Neutrophil (primary cell): ENCODE results near the gene PPBP.

Experiments
- H3K27ac ChIP-seq: fragments of 200-600 bp; sonication (generic); 2 replicates; pipeline ENCODE4 v1.5.1; 2016; ENCODE audit warnings: mild to moderate bottlenecking, moderate library complexity
- H3K27me3 ChIP-seq: fragments of 200-600 bp; sonication (generic); 2 replicates; pipeline ENCODE4 v1.6.0; 2016; ENCODE audit warnings: mild to moderate bottlenecking
- H3K36me3 ChIP-seq: fragments of 200-600 bp; sonication (generic); 2 replicates; pipeline ENCODE4 v1.5.1; 2017
- H3K4me1 ChIP-seq, 2 experiments: fragments of 200-600 bp in 1 of 2; sonication (generic) in 1 of 2; 1 replicate in 1 of 2; 2 replicates in 1 of 2; pipeline versions ENCODE4 v1.5.1 to v1.6.1; 2013 to 2016; ENCODE audit warnings: low read depth in 1 of 2, low read length in 1 of 2, mild to moderate bottlenecking in 1 of 2, moderate library complexity in 1 of 2; ENCODE audit not compliant: control insufficient read depth in 1 of 2, insufficient read depth in 1 of 2
- H3K4me3 ChIP-seq, 2 experiments: fragments of 200-600 bp in 1 of 2; sonication (generic) in 1 of 2; 1 replicate in 1 of 2; 2 replicates in 1 of 2; pipeline ENCODE4 v1.5.1; 2013 to 2016; ENCODE audit warnings: low read depth in 1 of 2, low read length in 1 of 2, mild to moderate bottlenecking in 1 of 2, moderate library complexity in 1 of 2
- H3K9me3 ChIP-seq: fragments of 200-600 bp; sonication (generic); 2 replicates; pipeline ENCODE4 v1.5.1; 2016
- TF ChIP-seq, protein P1 (sequence below): fragments of 200-600 bp; sonication (generic); IDR thresholded peaks from 2 replicates; pipeline ENCODE4 v1.5.1; 2016; ENCODE audit warnings: antibody characterized with exemption

The PPBP gene

DNA sequence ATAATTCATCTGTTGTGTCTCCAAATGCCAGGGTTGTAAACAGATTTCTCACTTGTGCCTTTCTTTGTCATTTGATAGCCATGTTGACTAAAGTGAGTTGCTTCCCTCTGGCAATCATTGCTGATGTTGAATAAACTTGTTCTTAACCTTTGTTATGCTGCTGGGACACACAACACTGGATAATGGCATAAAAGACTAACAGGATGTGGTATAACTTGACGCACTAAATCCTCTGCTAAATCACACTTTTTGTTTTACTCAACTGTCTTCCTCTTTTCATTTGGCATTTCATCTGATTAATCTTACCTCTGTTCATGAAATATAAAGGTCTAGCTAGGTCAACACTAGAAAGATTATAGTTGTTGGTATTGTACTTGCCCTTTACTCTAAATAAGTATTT lies 28.1 kb upstream of the PPBP start:
- Histone ChIP-seq H3K4me1 (peaks cover 36 to 42% of the 10 kb centered on the region in 2 experiments), H3K27ac (no peak overlapping the region), H3K4me3 (no peak overlapping the region), H3K27me3 (no peaks in the 10 kb centered on the region), H3K36me3 (no peaks in the 10 kb centered on the region), H3K9me3 (no peaks in the 10 kb centered on the region)
- TF ChIP-seq, protein P1, sequence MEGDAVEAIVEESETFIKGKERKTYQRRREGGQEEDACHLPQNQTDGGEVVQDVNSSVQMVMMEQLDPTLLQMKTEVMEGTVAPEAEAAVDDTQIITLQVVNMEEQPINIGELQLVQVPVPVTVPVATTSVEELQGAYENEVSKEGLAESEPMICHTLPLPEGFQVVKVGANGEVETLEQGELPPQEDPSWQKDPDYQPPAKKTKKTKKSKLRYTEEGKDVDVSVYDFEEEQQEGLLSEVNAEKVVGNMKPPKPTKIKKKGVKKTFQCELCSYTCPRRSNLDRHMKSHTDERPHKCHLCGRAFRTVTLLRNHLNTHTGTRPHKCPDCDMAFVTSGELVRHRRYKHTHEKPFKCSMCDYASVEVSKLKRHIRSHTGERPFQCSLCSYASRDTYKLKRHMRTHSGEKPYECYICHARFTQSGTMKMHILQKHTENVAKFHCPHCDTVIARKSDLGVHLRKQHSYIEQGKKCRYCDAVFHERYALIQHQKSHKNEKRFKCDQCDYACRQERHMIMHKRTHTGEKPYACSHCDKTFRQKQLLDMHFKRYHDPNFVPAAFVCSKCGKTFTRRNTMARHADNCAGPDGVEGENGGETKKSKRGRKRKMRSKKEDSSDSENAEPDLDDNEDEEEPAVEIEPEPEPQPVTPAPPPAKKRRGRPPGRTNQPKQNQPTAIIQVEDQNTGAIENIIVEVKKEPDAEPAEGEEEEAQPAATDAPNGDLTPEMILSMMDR = no peak

- H3K27ac ChIP-seq = no peak overlapping the region
- TF ChIP-seq, protein P1 = no peak
- H3K36me3 ChIP-seq = no peaks in the 10 kb centered on the region
- H3K4me3 ChIP-seq = no peak overlapping the region
- peaks cover 44 to 50% of the 10 kb centered on the region in 2 experiments for H3K4me1 ChIP-seq
- H3K9me3 ChIP-seq = no peaks in the 10 kb centered on the region
- no peaks in the 10 kb centered on the region for H3K27me3 ChIP-seq
Observed at GRCh38 chr4:74015126-74015780, 27.3 kb upstream of the PPBP start.

DNA sequence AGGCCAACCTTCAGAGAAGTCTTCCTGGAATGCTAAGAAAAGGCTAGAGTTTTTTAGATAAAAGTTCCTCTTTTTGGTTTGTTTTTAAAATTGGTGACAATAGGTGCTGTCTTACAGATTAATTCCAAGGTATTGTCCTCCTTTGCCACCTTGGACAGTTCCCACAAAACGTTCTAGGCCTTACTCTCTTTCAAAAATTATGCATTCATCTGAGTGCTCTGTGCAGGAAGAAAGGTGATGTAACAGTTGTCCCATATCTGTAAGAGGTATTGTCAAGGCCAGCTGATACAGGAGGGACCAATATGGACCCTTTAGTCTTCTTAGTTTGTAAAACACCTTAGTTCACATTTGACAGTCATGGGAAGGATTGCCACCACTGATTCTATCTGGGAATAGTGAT lies 26.3 kb upstream of the PPBP start:
- TF ChIP-seq, protein P1 = no peak
- H3K4me1 ChIP-seq = peaks cover 53 to 56% of the 10 kb centered on the region in 2 experiments

DNA sequence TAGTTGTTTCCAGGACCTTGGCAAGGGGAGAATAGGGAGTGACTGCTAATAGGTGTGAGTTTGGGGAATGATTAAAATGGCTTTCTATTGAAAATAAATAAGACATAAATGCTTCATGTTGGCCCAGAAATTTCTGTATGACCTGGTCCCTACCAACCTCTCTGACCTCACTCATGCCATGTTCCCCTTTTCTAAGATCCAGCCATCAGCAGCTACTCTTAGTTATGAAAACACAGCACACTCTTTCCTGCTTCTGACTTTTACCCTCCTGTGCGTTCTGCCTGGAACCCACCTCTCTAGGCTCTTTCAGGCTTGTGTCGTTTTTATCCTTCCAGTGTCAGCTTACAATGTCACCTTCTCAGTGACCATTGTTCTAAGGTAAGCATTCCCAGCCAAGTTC lies 25.3 kb upstream of the PPBP start:
- no peaks in the 10 kb centered on the region for H3K27me3 ChIP-seq
- no peaks in the 10 kb centered on the region for H3K9me3 ChIP-seq
- H3K36me3 ChIP-seq = no peaks in the 10 kb centered on the region
- no peak overlapping the region for H3K4me3 ChIP-seq
- TF ChIP-seq, protein P1 = no peak
- no peak overlapping the region for H3K27ac ChIP-seq
- peaks cover 52 to 54% of the 10 kb centered on the region in 2 experiments for H3K4me1 ChIP-seq

More for the DNA sequence above, 26.3 kb upstream of the PPBP start:
- H3K27me3 ChIP-seq = no peaks in the 10 kb centered on the region
- H3K27ac ChIP-seq = no peak overlapping the region
- no peak overlapping the region for H3K4me3 ChIP-seq
- no peaks in the 10 kb centered on the region for H3K36me3 ChIP-seq
- no peaks in the 10 kb centered on the region for H3K9me3 ChIP-seq

DNA sequence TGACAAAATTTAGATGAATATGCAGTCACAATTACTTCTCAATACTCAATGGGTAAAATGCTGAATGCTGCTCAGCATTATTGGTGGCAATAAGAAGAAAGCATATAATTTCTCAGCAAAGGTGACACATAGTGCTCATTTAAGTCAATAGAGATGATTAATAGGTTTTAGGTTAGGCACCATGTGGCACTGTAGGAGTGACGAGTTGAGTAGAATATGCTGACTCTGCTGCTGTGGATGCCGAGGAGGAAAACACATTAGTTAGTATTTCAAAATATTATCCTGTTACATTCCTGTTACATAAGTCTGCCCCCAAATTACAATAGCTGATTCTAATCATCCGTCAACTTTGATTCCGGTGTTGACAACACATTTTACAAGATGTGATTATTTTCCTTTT lies 24.1 kb upstream of the PPBP start:
- H3K4me3 ChIP-seq = no peak overlapping the region
- H3K36me3 ChIP-seq = no peaks in the 10 kb centered on the region
- no peaks in the 10 kb centered on the region for H3K9me3 ChIP-seq
- TF ChIP-seq, protein P1 = no peak
- H3K27me3 ChIP-seq = no peaks in the 10 kb centered on the region
- peak overlapping the region; percentile 1 for H3K27ac ChIP-seq
- peaks cover 46% of the 10 kb centered on the region in 2 experiments for H3K4me1 ChIP-seq
